Activated CD8-positive, alpha-beta memory T cell treated with anti-CD3 and anti-CD28 coated beads for 4 hours (primary cell): ENCODE results near the gene GMEB2.
"Not testable (repeated sequence)": the region's sequence is repeated elsewhere in the genome, so short reads cannot be mapped to it uniquely, and the experiment has no call there.

Experiments used
- DNase-seq, 2 donors: peaks; one replicate each; pipeline ENCODE4 v3.0.0-alpha.2; 2020; ENCODE audit warnings: low read depth in 2 of 2

The GMEB2 gene

DNA sequence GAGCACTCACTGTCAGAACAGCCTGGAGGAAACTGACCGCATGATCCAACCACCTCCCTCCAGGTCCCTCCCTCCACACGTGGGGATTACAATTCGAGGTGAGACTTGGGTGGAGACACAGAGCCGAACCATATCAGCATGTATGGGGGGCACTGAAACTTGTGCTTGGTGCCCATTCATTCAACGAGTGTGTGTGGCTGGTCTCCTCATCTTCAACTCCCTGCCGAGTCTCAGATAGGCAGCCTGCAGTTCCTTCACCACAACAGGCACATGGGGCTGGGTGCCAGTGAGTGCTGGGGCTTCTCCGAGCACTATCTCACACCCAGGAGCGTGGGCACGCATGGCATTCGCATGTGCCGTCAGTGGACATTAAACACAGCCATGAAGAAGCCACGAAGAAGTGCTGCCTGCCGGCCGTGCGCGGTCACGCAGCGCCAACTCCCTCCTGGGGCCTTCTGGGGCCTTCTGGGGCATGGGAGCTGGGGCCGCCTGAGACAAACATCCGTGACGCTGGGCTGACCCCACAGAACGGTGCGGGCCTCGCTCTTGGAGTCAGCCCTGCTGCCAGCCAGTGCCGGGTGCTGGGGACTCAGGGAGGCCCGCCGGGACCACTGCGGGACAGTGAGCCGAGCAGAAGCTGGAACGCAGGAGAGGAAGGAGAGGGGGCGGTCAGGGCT is 30.5 kb upstream of the GMEB2 start:
- DNase-seq: no peak

DNA sequence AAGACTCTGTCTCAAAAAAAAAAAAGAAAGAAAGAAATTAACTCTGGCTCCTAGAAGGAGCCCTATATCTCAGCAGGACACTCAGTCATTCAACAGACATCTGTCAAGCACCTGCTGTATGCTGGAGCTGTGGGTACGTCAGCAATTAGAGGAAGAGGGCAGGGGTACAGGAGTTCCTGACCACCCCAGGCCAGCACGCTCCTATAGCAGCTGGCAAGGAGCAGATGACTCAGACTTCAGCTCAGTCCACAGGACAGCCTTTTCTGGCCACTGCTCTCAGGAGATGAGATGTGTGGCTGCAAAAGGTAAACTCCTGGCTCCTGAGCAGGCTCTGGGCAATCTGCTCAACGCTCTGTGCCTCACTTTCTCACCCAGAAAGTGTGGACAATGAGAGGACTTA is 29.6 kb upstream of the GMEB2 start:
- no peak for DNase-seq

DNA sequence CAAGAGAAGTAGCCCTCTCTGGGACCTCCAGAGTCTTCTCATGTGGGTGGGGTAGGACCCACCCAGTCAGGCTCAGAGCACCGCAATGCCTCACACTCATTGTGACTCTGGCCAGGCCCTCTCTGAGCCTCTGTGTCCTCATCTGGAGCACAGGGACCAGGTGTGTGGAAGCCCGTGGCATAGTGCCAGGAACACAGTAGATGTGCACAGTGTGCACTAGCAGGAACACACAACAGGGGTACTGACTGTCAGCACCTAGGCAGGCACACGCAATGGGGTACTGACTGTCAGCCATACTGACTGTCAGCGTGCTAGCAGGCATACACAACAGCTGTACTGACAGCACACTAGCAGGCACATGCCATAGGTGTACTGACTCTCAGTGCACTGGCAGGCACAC is 28.3 kb upstream of the GMEB2 start:
- DNase-seq: no peak

DNA sequence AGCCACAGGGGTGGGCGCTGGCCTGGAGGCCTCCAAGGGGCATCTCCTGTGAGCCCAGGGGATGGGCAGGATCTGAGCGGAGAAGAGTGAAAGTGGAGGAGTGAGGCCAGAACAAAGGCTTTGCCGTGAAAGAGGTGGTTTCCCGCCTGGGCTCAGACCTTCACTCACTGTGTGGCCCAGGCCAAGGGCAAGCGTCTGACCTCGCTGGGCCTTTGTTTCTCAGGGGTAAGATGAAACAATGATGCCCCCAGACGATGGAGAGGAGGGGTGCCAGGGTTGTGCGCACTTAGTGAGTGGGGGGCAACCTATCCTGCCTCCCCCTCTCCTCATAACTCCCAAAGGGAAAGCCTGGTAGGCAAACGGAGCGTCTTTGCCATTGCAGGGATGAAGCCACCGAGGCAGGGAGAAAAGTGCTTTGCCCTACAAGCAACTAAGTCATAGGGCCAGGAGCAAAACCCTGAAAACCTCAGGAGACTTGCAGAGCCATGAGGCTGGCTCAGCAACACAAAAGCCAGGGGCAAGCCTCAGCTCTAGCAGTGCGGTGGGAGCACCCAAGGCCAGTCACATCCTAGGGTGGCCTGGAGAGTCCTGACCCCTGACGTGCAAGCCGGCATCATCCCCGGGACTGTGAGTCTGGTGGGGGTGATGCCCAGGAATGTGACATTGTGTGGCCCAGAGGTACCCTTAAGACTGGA is 27.2 kb upstream of the GMEB2 start:
- DNase-seq: no peak

DNA sequence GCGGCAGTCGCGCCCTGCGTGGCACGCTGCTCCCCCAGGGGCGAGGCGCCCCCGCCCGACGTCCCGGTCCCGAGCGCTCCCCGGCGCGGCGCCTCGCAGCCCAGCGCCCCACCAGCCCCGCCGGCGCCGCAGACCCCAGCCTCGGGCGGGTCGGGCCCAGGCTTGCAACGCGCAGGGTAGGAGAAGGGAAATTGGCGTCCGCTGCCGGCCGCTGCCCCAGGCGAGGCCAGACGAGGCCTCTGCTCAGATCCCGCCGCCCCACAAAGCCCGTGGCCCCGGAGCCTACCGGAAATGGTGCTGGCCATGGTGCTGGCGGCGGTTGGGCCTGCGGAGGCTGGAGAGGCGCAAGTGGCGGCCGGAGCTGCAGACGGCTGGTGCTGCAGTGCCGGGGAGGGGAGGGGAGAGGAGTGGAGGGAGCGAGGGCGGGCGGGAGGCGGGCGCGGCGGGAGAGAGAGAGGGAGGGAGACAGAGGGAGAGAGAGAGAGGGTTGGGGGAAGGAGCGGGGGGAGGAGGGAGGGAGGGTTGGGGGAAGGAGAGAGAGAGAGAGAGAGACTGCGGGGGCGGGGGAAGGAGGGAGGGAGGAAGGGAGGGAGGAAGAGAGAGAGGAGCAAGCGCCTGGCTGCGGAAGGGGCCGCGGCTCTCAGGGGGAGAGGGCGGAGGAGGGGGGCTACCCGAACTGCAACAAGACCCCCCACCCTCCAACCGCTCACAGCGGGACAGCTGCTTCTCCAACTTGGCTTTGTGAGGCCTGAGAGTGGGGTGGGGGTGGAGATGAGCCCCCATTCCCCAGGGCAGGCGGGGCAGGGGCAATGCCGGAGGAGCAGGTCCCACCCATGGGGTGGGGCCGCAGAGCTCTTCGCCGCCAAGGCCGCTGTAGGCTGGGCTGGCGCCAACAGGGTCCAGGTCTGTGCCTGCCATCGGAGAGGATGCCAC is 26.4 kb upstream of the GMEB2 start, which contains the start of gene STMN3:
Gene STMN3 (minus strand): TSS at position 384 of the 933 bp plus-strand sequence. CDS start 79 bp downstream, at position 305.
- no peak for DNase-seq

DNA sequence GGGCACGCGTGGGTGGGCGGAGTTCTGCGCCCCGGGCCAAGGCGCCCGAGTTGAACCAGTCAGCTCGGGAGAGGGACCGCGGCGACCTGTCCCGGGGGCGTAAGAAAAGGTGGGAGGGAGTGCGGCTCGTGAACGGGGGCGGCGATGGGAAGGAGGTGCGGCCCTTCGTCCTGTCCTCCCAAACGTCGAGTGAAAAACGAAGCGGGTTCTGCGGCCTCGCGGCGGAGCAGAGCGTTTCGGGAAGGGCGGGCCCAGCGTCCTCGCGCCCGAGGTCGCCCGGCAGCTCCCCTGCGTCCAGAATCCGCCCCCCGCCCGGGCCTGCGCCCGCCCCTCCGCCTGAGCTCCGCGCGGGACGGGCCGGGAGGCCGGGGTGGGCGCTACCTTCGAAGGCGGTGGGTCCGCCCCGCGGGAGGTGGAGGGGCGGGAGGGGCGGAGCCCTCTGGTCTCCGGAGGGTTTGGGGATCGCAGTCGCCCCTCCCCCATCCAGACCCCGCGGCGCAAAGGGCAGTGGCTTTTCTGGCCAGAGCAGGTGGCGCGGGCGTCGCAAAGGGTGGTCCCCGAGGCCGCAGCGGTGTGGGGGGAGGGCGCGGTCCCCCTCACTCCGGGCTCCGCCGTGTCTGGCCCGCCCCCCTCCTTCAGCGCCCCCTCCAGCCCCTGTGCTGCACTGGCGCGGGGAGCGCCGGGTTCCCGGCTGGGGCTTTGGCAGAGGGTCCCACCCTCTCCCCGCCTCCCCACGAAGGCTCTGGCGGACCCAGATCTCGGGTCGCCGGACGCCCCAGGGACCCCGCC is 25.5 kb upstream of the GMEB2 start:
- no peak for DNase-seq

DNA sequence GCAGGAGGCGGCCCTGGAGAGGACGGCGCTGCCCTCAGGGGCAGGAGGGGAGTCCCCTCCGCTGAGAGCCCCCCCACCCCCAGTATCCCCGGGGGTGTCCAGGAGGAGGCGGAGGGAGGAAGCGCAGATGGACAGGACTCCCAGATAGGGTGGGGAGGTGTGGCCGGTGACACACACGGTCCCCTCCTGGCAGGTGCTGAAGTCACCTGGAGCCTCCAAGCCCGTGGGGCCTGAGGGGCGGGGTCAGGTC is 25.0 kb upstream of the GMEB2 start:
- DNase-seq: no peak

DNA sequence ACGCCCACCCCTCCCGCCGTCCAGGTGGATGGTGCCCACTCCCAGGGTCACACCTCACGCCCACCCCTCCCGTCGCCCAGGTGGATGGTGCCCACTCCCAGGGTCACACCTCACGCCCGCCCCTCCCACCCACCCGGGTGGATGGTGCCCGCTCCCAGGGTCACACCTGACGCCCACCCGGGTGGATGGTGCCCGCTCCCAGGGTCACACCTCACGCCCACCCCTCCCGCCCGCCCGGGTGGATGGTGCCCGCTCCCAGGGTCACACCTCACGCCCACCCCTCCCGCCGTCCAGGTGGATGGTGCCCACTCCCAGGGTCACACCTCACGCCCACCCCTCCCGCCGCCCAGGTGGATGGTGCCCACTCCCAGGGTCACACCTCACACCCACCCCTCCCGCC is 23.6 kb upstream of the GMEB2 start:
- DNase-seq: not testable (repeated sequence)

DNA sequence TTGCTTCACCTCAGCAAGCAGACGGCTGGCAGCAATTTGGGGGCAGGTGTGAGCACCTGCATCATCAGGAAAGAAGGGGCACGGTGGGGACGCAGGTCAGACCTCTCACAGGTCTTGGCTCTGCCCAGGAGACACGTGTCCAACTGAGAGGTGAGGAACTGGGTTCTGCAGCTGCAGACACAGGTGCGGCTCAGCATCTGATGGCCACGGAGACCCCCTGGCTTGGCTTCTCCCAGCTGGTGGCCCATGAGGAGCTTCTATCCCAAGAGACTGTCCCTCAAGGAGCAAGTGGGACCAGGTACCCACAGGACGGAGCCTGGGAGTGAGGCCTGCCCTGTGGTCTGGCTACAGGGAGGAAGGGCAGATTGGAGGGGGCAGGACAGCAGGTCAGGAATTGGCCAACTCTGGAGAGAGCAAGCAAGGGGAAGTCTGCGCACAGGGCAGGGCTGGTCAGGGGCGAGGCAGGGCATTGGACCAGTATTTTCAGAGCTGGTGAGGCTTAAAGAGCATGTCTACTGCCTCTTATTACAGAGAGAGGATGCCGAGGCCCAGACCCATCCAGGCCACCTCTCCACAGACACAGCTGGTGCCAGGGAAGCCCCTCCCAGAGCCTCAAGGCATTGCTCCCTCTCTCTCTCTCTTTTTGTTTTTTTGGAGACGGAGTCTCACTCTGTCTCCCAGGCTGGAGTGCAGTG is 22.1 kb upstream of the GMEB2 start:
- DNase-seq: no peak

DNA sequence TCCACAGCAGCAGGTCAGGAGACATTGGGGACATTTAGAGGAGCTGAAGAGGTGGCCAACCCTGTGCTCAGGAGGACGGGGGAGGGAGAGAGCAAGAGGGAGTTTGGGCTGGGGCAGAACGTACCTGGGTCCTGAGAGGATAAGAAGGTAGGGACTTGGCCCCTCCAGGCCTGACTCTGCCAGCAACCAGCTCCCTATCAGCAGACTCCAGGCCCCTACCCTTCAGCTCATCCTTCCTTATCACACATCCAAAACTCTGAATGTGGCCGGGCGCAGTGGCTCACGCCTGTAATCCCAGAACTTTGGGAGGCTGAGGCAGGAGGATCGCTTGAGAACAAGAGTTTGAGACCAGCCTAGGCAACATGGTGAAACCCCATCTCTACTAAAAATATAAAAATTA is 21.3 kb upstream of the GMEB2 start:
- DNase-seq: no peak

DNA sequence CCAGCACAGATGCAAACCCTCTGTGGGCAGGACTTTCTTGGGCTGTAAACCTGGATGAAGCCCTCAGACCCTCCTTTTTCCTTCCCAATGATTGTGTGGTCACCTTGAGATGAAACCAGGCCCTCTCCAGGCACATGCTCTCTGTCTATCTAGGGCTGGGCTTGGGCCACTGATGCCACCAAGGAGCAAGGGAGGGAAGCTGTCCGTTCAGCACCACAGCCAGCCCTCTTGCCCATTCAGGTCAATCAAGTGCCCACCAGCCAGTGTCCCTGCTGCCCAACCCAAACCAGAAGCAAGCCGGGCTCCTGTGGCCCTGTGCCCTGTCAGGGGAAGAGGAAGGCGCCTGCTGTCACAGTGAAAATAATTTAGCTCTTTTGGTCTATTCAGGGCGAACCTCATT is 18.3 kb upstream of the GMEB2 start:
- no peak for DNase-seq

DNA sequence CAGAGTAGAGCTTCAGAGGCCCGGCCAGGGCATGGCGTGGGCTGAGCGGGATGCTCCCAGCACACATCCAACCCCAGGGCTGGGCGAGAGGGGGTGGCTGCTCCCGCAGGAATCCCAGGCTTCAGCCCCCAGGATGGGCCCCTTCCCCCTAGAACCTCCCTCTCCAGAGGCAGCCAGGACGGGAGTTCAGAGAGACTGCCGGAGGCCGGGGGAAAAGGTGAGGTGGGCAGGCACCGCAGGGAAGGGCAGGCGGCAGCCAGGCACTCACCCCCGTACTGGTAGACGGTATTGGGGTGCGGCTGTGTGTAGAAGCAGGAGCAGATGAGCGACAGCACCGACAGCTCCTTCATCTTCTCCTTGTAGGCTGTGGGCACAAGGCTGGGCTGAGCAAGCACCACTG is 17.0 kb upstream of the GMEB2 start:
- DNase-seq: no peak

DNA sequence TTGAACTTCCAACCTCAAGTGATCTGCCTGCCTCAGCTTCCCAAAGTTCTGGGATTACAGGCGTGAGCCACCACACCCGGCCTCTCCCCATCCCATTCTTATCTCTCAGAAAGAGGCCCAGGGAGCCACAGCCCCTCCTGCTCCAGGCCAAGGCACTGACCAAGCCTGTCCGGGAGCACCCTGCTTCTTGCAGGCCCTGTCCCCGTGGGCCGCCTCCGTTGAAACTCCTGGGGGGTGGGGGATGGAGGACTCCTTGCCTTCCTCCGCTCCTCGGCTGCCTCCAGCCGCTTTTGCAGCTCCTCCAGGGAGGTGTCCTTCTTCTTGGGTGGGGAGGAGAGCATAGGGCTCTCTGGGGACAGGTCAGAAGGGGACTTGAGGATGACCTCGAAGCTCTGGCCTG is 16.6 kb upstream of the GMEB2 start:
- no peak for DNase-seq

DNA sequence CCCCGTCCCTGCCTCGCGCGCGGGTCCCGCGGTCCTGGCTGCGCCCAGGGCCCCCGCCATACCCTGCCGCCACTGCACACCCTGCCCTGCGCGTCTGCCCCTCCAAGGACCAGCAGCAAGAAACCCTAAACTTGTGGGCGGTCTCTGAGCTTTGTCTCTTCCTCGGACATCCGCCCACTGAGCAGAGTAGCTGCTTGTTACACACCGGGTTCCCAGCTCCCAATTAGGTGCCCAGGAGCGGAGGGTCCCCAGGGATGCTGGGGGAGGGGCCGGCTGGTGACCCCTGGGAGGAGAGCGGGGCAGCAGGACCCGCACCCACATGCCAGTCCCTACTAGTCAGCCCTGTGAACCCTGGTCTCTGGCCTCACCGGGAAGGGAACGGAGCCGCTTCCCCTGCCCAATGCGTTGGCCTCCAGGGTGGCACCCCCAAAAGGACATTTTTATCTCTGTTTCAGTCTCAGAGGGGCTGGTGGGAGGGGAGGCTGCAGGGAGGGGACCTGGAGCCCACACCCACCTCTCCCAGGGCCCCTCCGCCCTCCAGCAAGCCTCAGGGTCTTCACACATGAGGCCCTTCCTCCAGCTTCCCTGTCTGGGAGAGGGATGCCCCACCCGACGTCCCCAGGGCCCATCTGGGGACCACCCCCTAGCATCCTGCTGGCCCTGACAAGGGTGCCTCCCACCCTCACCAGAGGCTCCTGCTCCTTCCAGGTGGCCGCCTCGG is 15.8 kb upstream of the GMEB2 start:
- DNase-seq: no peak

DNA sequence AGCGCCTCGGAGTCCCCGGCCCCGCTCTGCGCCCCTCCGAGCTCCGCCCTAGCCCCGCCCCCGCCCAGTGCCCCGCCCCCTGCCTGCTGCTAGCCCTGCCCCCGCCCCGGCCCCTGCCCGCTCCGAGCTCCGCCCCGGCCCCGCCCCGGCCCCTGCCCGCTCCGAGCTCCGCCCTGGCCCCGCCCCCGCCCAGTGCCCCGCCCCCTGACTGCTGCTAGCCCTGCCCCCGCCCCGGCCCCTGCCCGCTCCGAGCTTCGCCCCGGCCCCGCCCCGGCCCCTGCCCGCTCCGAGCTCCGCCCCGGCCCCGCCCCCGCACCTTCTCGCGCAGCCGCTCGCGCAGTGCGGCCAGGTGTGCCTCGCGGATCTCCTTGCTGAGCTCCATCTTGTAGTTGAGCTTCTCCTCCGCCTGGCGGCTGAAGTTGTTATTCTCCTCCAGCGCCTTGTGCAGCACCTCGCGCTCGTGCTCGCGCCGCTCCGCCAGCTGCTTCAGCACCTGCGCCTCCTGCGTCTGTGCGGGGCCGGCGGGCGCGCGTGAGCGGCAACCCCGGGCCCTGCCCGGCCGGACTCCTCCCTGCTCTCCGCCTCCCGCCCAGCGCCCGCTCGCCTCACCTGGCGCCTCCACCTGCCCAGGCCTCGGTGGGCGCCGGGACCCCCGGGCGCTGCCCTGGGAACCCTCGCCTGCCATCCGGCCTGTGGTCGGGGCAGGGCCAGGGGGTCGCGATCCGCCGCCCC is 15.1 kb upstream of the GMEB2 start:
- DNase-seq: peak; percentile 96

DNA sequence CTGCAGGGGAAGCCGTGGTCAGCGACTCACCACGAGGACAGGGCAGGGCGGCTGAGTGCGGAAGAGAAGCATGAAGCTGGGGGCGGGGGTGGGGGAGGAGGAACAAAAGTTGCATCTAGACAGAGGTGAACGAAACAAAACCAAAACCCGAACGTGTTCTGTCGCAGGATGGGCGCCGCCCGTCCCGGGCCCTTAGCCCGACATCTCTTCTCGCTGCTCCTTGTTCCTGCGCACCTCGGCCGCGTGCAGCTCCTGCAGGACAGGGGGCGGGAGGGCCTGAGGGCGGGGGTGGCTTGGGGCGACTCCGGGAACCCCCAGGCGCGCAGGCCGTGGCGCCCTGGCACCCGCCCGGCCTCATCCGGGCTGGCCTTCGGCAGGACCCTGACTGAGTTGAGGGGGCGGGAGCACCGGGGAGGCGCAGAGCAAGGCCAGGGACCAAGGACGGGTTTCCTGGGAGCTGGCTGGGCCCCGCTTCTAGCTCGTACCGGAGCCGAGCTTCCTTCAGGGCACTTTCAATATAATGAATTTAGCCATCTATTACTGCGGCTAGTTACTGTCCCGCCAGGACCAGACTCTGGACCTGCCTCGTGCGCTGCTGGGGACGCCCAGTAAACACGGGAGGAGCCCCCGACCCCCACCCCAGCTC is 14.4 kb upstream of the GMEB2 start:
- DNase-seq: no peak

DNA sequence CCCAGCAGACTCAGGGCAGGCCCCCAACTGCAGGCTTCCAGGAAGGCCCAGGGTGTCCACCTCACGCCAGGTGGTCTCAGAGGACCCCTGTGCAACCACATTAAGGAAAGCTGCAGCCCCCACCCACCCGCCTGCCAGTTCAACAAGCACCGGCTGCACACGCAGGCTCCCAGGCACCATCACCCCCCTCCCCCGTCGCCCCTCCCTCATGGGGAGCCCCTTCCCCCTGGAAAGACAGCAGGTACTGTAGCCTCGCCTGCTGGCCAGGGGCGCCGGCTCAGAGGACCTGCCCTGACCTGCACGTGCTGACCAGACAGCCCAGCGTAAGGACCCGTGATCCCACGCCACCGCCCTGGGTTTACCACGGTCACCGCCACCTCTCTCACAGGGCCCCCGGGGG is 13.8 kb upstream of the GMEB2 start:
- not testable (repeated sequence) for DNase-seq

DNA sequence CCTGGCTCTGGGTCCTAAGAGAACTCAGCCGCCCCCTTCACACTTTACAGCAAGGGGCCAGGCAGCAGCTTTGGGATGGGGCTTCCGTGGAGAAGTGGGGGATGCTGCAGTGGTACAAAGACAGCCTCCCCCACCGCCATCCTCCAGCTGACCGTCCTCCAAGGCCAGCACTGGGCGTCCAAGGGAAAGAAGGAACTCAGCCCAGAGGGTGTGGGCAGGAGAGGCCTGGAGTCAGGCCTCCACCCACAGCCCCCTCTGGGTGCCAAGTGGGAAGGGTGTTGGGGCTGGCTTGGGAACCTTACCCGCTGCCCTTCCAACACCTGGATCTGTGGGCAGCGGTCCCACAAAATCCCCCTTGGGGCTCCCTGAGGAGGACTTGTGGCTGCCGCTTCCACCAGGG is 13.2 kb upstream of the GMEB2 start:
- no peak for DNase-seq
